ENCODE measurements around the gene DNTTIP2. TPM values are rescaled to one million over a fixed set of nuclear protein-coding genes. Genes with fewer than 3 reads are reported as not detected.

Gene DNTTIP2
- total RNA-seq, 4 donors from 2014 or later, result 15.7 to 52.8 (median 37.4) TPM

DNA sequence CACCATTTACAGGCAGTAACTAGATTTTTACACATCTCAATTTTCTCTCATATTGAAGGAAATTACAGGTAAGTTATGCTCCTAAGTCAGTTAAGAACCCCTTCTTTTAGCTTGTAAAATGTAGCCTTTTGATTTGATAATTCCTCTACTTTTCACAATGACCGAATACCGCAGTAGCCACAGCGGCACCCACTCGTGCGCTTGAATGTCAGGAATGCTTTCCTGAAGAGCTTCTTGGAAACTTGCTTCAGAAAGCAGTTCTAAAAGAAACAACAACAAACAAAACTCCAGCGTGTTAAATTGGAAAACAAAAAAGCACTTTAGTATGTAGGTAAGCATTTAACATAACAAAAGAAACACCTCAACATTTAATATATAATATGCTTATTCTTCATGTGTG is 9.9 kb upstream of the DNTTIP2 start:
- TF ChIP-seq POLR2A (IDR thresholded peaks at IDR 0.05), result no peak
- TF ChIP-seq, protein P1, sequence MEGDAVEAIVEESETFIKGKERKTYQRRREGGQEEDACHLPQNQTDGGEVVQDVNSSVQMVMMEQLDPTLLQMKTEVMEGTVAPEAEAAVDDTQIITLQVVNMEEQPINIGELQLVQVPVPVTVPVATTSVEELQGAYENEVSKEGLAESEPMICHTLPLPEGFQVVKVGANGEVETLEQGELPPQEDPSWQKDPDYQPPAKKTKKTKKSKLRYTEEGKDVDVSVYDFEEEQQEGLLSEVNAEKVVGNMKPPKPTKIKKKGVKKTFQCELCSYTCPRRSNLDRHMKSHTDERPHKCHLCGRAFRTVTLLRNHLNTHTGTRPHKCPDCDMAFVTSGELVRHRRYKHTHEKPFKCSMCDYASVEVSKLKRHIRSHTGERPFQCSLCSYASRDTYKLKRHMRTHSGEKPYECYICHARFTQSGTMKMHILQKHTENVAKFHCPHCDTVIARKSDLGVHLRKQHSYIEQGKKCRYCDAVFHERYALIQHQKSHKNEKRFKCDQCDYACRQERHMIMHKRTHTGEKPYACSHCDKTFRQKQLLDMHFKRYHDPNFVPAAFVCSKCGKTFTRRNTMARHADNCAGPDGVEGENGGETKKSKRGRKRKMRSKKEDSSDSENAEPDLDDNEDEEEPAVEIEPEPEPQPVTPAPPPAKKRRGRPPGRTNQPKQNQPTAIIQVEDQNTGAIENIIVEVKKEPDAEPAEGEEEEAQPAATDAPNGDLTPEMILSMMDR (IDR thresholded peaks at IDR 0.05), result no peak
- peaks cover 0 to 30% (median 0%) of the 10 kb centered on the region in 3 donors for H3K36me3 ChIP-seq
- DNase-seq, result no peak

DNA sequence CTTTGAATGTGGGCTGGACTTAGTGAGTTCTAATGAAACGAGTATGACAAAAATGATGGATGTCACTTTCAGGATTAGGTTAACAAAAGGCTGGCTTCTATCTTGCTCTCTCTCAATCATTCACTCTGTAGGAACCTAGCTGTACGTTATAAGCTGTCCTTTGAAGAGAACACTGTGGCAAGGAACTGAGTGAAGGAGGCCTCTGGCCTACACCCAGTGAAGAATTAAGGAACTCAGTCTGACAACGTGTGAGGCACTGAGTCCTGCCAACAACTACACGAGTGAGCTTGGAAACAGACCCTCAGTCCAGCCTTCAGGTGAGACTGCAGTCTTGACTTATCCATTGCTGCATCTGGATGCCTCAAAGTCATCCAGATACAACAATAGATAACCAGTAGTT is 3.3 kb upstream of the DNTTIP2 start:
- Histone ChIP-seq H3K4me1 (peaks cover 0 to 18% (median 7%) of the 10 kb centered on the region in 4 donors), H3K27me3 (no peaks in the 10 kb centered on the region), H3K36me3 (peaks cover 0 to 3% (median 0%) of the 10 kb centered on the region in 3 donors), H3K9me3 (no peaks in the 10 kb centered on the region), H3K27ac (no peak overlapping the region), H3K4me3 (no peak overlapping the region)
- no peak for DNase-seq
- TF ChIP-seq, protein P1 (IDR thresholded peaks at IDR 0.05), result no peak
- no peak for TF ChIP-seq POLR2A (IDR thresholded peaks at IDR 0.05)

More for the DNA sequence above, 9.9 kb upstream of the DNTTIP2 start:
- Histone ChIP-seq H3K27me3 (no peaks in the 10 kb centered on the region), H3K4me1 (no peaks in the 10 kb centered on the region), H3K9me3 (no peaks in the 10 kb centered on the region), H3K27ac (no peak overlapping the region), H3K4me3 (no peak overlapping the region)

DNA sequence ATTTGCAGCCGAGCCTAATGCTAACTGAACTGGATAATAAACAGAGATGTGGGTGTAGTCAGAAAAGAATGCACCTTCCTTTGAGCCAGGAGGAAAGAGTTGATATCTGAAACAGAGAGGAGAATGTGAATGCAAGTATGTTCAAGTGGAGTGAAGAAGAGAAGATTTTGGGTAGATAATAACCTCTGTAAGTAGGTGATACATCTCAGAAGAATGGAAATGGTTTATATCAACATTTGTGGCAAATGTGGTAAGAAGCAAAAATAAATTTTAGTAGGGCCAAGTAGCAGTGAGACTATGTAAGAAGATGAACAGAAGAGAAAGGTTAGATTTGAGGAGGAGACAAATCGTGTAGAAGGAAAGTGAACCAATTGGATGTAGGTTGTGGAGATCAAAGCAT is 1.7 kb upstream of the DNTTIP2 start:
- DNase-seq, result no peak
- TF ChIP-seq, protein P1 (IDR thresholded peaks at IDR 0.05), result no peak
- TF ChIP-seq POLR2A (IDR thresholded peaks at IDR 0.05), result no peak
- peaks cover 0 to 18% (median 0%) of the 10 kb centered on the region in 3 donors for H3K36me3 ChIP-seq
- H3K4me1 ChIP-seq, result peaks cover 0 to 32% (median 10%) of the 10 kb centered on the region in 4 donors
- no peaks in the 10 kb centered on the region for H3K27me3 ChIP-seq
- H3K27ac ChIP-seq, result no peak overlapping the region
- no peak overlapping the region for H3K4me3 ChIP-seq
- no peaks in the 10 kb centered on the region for H3K9me3 ChIP-seq

DNA sequence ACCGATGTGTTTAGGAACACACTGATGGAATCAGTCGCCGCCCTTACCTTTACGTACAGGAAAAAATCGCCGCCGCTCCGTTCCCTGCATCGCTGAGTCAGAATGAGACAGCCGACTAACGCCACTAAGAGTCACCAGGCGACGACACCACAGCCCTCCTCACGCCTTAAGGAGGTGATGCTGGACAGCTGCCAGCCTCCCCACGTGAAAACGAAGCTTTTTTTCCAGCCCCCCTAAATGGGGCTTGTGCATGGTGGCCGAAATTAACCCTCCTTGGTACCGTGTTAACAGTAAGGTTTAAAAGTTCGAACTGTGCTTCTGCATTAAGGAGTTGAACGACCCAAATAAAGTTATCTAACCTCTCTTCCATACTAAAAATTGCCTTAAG is 511 bp downstream of the DNTTIP2 start:
- H3K27me3 ChIP-seq, result no peaks in the 10 kb centered on the region
- peaks cover 0 to 32% (median 10%) of the 10 kb centered on the region in 4 donors for H3K4me1 ChIP-seq
- H3K27ac ChIP-seq, result peak overlapping the region; percentile 79 to 94 (median 90)

DNA sequence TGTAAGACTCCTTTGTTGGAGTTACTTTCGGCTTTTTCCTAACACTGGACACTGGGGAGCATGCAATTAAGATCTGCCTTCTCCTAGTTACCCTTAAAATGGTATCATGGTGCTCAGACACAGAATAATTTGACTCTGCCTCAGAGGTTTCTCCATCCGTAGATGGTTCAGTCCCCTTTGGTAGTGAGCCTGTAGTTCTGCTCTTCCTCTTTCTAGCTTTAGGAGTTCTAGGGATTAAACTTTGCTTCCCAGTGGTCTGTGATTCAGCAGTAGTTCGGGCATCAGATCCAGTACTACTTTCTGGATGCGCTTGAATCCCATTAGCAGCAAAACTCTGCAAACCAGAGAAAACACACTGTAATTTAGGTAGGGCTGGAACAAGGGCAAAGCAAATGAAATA is 1.5 kb downstream of the DNTTIP2 start:
- H3K4me1 ChIP-seq, result peaks cover 0 to 32% (median 10%) of the 10 kb centered on the region in 4 donors
- no peak overlapping the region for H3K27ac ChIP-seq
- H3K4me3 ChIP-seq, result no peak overlapping the region
- TF ChIP-seq POLR2A (IDR thresholded peaks at IDR 0.05), result no peak
- TF ChIP-seq, protein P1 (IDR thresholded peaks at IDR 0.05), result no peak
- H3K36me3 ChIP-seq, result peaks cover 0 to 48% (median 0%) of the 10 kb centered on the region in 3 donors
- no peaks in the 10 kb centered on the region for H3K27me3 ChIP-seq
- no peaks in the 10 kb centered on the region for H3K9me3 ChIP-seq
- DNase-seq, result no peak

More for the DNA sequence above, 511 bp downstream of the DNTTIP2 start:
- Histone ChIP-seq H3K4me3 (peak overlapping the region; percentile 57 to 99 (median 80)), H3K9me3 (no peaks in the 10 kb centered on the region), H3K36me3 (peaks cover 0 to 41% (median 0%) of the 10 kb centered on the region in 3 donors)
- peak; percentile 52 to 83 (median 69) for DNase-seq
- TF ChIP-seq, protein P1 (IDR thresholded peaks at IDR 0.05), result no peak

DNA sequence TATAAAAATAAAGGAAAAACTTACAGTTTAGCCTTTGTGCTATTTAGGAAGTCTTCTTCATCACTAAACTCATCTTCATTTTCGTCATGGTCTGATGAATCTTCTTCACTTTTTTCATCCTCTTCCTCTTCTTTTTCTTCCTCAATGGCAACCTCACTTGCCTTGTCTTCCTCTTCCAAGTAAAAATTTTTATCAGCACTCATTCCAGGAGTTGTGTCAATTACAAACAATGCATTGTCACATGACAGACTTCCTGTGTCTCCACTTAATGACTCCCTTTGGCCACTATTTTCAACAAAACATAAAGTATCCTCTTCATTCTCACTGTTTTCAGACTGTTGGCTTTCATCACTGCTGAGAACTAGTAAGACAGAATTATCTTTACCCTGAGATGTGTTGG is 2.8 kb downstream of the DNTTIP2 start:
- TF ChIP-seq, protein P1 (IDR thresholded peaks at IDR 0.05), result no peak
- TF ChIP-seq POLR2A (IDR thresholded peaks at IDR 0.05), result no peak
- H3K36me3 ChIP-seq, result peaks cover 0 to 61% (median 5%) of the 10 kb centered on the region in 3 donors

More for the DNA sequence above, 2.8 kb downstream of the DNTTIP2 start:
- Histone ChIP-seq H3K4me3 (no peak overlapping the region), H3K9me3 (no peaks in the 10 kb centered on the region), H3K27ac (no peak overlapping the region), H3K4me1 (peaks cover 0 to 32% (median 10%) of the 10 kb centered on the region in 4 donors), H3K27me3 (no peaks in the 10 kb centered on the region)
- DNase-seq, result no peak

All from Peyer's patch (tissue), 4 donors.